ENCODE results near the gene CATSPERE.
"Not testable (repeated sequence)": the region's sequence is repeated elsewhere in the genome, so short reads cannot be mapped to it uniquely, and the experiment has no call there.

The CATSPERE gene

DNA sequence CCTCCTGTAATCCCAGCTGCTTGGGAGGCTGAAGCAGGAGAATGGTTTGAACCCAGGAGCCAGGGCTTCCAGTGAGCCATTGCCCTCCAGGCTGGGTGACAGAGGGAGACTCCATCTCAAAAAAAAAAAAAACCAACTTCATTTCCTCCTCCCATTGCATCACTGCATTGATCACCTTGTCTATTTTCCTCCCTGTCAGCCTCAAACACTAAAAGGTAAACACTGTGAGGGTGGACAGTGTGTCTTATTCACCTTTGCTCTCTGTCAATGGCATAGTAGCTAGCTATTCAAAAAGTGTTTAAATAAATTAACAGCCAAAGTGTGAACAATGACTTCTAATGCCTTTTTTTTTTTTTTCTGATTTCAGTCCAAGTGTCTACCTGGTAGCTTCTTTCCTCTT, 178.5 kb downstream of the CATSPERE start:
- no peak for DNase-seq

- DNase-seq = no peak
Measured at GRCh38 chr1:244640917-244641316, 179.8 kb downstream of the CATSPERE start.

- no peak for DNase-seq
Measured at GRCh38 chr1:244642526-244642925, 181.5 kb downstream of the CATSPERE start.

DNA sequence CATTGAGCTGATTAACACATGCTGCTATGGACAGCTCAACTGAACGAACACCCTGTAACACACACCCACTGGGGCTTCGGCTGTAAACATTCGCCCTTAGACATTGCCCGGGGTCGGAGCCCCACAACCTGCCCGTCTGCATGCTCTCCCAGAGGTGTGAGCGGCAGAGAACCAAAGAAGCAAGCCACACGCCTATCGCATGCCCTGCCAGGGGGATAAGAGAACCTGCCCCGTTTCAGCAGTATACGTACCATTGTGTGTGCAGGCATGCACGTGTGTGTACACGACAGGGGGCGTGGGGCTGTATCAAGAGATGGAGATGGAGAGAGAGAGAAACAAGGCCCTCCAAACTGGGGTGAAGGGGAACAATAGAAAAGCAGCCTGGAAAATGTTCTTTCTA, 181.9 kb downstream of the CATSPERE start:
- no peak for DNase-seq

GRCh38 chr1:244645414-244645813, 184.3 kb downstream of the CATSPERE start:
- no peak for DNase-seq

DNA sequence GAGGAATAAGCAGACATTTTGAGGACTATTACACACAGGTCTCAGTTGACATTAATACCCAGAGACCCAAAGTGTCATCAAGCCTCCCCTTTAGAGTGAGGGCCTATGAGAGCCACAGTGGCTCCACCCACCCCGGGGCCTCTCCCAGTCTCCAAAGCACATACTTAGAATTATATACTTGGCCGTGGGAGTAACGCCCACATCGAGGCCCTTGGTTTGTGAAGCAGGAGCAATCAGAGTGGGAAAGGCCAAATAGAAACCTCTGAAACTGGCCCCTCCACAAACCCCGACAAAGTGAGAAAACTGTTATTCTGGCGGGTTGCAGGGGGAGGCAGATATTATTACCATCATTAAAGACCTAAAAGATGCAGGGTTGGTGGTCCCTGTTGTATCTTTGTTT, 184.8 kb downstream of the CATSPERE start:
- no peak for DNase-seq

- no peak for DNase-seq
Measured at GRCh38 chr1:244647819-244648218, 186.7 kb downstream of the CATSPERE start.

- no peak for DNase-seq
Measured at GRCh38 chr1:244651956-244652622, 191.0 kb downstream of the CATSPERE start.

GRCh38 chr1:244652623-244653438, 191.8 kb downstream of the CATSPERE start, which contains the start of gene DESI2:
Gene DESI2 (plus strand): TSS chr1:244653126. CDS start chr1:244653314, 188 bp downstream.
- DNase-seq = peak; percentile 100

DNA sequence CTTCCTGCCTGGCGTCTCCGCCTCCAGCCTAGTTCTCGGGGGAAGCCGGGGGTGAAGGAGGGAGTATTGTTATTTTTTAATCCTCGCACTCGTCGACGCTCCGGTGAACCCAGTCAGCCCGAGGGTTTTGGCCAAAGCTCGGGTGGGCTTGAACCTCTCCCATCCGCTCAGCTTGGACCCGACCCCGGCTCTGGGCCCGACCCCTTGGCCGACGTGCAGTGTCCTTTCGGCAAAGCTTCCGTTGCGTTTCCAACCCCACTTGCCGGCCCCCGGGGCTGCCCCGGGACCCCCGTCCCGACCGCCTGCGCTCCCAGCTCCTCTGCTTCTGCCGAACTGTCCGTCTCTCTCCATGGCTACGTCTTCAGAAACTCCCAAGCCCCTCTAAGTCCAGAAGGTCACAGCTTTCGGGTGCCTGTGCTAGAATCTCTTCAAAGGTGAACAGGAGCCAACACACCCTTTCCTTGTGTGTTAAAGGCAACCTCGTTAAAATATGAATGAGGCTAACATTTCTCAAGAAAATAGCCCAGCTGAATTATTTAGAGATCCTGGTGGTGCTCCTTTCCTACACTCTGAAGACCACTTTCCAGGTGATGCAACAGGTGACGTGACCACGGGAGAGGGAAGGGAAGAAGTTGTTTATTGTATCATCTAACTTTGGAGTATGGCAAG, 192.5 kb downstream of the CATSPERE start:
- DNase-seq = peak; percentile 20

GRCh38 chr1:244654108-244655038, 193.3 kb downstream of the CATSPERE start:
- DNase-seq = no peak

DNA sequence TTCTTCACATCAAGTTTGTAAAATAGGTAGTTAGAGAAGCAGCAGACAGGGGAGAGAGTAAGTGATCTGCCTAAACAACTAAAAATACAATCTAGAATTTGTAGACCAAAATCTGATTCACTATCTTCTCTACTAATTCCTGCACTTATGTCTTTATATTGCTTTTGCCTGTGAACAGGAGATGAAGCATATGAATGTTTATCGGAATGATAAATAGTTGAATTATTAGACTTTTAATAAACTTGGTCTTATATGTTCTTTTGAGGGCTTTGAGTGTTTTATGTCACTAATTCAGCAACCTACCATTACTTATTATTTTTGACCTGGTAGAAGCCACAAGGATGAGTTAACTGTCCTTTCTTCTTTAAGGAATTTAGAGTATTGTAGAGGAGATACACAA, 194.1 kb downstream of the CATSPERE start:
- no peak for DNase-seq

GRCh38 chr1:244657421-244657820, 196.3 kb downstream of the CATSPERE start:
- DNase-seq = no peak

GRCh38 chr1:244659694-244660093, 198.6 kb downstream of the CATSPERE start:
- DNase-seq = no peak

DNA sequence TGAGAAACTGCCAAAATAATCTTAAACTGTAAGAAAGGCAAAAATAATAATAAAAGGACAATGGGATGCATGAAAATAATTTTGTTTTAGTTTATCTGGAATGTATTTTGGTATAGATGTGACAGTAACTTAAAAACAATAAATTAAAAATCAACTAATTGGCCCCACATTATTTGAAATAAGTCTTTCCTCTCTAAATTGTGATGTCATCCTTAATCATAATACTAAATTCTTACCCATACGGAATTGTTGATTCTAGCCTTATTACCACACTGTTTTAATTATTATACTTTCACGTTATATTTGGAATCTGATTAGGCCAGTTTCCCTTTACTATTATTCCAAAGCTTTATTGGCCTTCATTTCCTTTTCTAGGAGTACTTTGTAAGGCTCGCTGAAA, 199.5 kb downstream of the CATSPERE start:
- no peak for DNase-seq

- DNase-seq = not testable (repeated sequence)
Measured at GRCh38 chr1:244661569-244662312, 200.7 kb downstream of the CATSPERE start.

- DNase-seq = no peak
Measured at GRCh38 chr1:244662599-244662998, 201.5 kb downstream of the CATSPERE start.

- DNase-seq = no peak
Measured at GRCh38 chr1:244664353-244664752, 203.3 kb downstream of the CATSPERE start.

GRCh38 chr1:244665771-244666217, 204.7 kb downstream of the CATSPERE start:
- DNase-seq = no peak

DNA sequence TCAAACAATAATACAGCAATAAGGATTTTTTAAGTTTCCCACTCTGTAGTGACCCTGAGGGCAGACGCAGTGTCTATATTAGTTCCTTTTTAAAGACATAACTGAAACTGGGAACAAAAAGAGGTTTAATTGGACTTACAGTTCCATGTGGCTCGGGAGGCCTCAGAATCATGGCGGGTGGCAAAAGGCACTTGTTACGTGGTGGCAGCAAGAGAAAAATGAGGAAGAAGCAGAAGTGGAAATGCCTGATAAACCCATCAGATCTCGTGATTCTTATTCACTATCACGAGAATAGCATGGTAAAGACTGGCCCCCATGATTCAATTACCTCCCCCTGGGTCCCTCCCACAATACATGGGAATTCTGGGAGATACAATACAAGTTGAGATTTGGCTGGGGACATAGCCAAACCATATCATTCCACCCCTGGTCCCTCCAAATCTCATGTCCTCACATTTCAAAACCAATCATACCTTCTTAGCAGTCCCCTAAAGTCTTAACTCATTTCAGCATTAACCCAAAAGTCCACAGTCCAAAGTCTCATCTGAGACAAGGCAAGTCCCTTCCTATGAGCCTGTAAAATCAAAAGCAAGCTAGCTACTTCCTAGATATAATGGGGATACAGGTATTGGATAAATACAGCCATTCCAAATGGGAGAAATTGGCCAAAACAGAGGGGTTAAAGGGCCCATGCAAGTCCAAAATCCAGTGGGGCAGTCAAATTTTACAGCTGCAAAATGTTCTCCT, 205.8 kb downstream of the CATSPERE start:
- not testable (repeated sequence) for DNase-seq

- DNase-seq = no peak
Measured at GRCh38 chr1:244667797-244668196, 206.7 kb downstream of the CATSPERE start.

Data from NCI-H1092 treated with DMSO at 0.1 percent for 48 hours (cell line).